ENCODE data around the gene ACOT8. TPM values are rescaled to one million over a fixed set of nuclear protein-coding genes. Genes with fewer than 3 reads are reported as not detected.

Gene ACOT8
- total and polyA plus RNA-seq, 9 of the 15 experiments (the other 6 are each of a cell fraction or from before 2014, with no cell fraction given), result 8.2 to 46.7 (median 20.7) TPM

GRCh38 chr20:45813489-45813888, 43.7 kb downstream of the ACOT8 start:
- Histone ChIP-seq H3K9me1 (ENCODE audit: control insufficient read depth, insufficient read depth, low read length) (no peaks in the 10 kb centered on the region), H2AFZ (ENCODE audit: low read depth, low read length) (no peak overlapping the region), H3K27ac (ENCODE audit: extremely low read depth, low read depth, low read length) (no peak overlapping the region), H3K9me3 (replicated peaks; ENCODE audit: control insufficient read depth, insufficient read depth, low read depth, low read length) (peaks cover 11% of the 10 kb centered on the region; the same call in 1 of the 2 replicates), H3K9ac (ENCODE audit: insufficient read depth in 1 of 2, low read depth in 2 of 2, low read length in 2 of 2) (no peak overlapping the region), H3K4me1 (replicated peaks in 1 of 2; ENCODE audit: control insufficient read depth in 2 of 2, insufficient read depth in 2 of 2, low read length in 2 of 2) (peaks cover 14 to 23% of the 10 kb centered on the region in 2 experiments), H3K36me3 (ENCODE audit: control insufficient read depth, insufficient read depth, low read length) (peaks cover 34% of the 10 kb centered on the region; the same call in 2 of the 3 replicates), H3K79me2 (ENCODE audit: control insufficient read depth, insufficient read depth, low read length) (no peaks in the 10 kb centered on the region), H3K4me3 (no peak overlapping the region), H3K4me2 (ENCODE audit: insufficient read depth, low read length) (no peak overlapping the region), H4K20me1 (replicated peaks; ENCODE audit: control insufficient read depth, insufficient read depth, low read length) (no peaks in the 10 kb centered on the region), H3K27me3 (ENCODE audit: control insufficient read depth in 2 of 2, insufficient read depth in 2 of 2, low read length in 2 of 2) (no peaks in the 10 kb centered on the region)
- DNase-seq (ENCODE audit: extremely low read depth in 1 of 4, low spot score in 3 of 4) (no peak), FAIRE-seq (no peak), ATAC-seq (no peak)
- CTCF ChIA-PET (ENCODE audit: low intra/inter-chr PET ratio), result no interaction called here
- TF ChIP-seq ETV5 (CRISPR knock-in tag; IDR thresholded peaks at IDR 0.05; ENCODE audit: low read depth), result no peak
- TF ChIP-seq MIER1 (IDR thresholded peaks at IDR 0.05; ENCODE audit: low read depth), result no peak
- TF ChIP-seq KDM2B (CRISPR knock-in tag; IDR thresholded peaks at IDR 0.05), result no peak
- TF ChIP-seq, protein P1, sequence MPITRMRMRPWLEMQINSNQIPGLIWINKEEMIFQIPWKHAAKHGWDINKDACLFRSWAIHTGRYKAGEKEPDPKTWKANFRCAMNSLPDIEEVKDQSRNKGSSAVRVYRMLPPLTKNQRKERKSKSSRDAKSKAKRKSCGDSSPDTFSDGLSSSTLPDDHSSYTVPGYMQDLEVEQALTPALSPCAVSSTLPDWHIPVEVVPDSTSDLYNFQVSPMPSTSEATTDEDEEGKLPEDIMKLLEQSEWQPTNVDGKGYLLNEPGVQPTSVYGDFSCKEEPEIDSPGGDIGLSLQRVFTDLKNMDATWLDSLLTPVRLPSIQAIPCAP (CRISPR knock-in tag; IDR thresholded peaks at IDR 0.05; ENCODE audit: borderline replicate concordance), result no peak
- intact Hi-C loops (cut with micrococcal nuclease) (no loop called here), in situ Hi-C loops (cut with MboI) (no loop called here)
- no TSS peak for BruUV-seq (replicated peaks)
- 68% methylated on average over 7 of the region's 7 CpGs for WGBS (ENCODE audit: insufficient coverage, low coverage, missing lambda C conversion rate)
- POLR2A ChIA-PET, result interaction anchor here (0.6 to 1.2 kb wide), 4 partner anchors 11 to 159 kb away, joined by 3 to 5 read pairs (median 4); partner anchors contain the start of gene SNX21

DNA sequence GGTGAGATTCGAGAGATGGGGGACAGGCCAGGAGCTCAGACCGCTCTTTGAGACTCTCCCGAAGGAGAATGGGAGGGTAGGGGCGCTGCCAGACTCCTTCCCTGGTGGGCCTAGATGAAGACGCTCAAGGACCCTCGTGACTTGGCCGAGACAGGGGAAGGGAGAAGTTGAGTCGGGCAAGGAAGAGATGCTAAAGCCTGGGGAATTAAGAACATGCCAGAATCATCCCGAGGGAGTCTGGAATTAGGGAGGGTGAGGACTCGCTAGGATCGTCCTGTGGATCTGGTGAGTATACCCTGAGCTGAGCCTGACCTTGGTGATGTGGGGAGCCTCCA, 44.2 kb downstream of the ACOT8 start:
- peaks cover 11% of the 10 kb centered on the region; the same call in 1 of the 2 replicates for H3K9me3 ChIP-seq (replicated peaks; ENCODE audit: control insufficient read depth, insufficient read depth, low read depth, low read length)
- in situ Hi-C loops (cut with MboI), result no loop called here
- intact Hi-C loops (cut with micrococcal nuclease), result no loop called here
- no peak for ATAC-seq
- no peak overlapping the region for H3K27ac ChIP-seq (ENCODE audit: extremely low read depth, low read depth, low read length)
- no peaks in the 10 kb centered on the region for H3K9me1 ChIP-seq (ENCODE audit: control insufficient read depth, insufficient read depth, low read length)
- 88% methylated on average over 11 of the region's 11 CpGs for WGBS (ENCODE audit: insufficient coverage, low coverage, missing lambda C conversion rate)
- no TSS peak for BruUV-seq (replicated peaks)
- ChIA-PET POLR2A (interaction anchor here (0.6 to 1.2 kb wide), 3 partner anchors 11 to 73 kb away, joined by 3 to 4 read pairs (median 3); partner anchors contain the start of gene SNX21), CTCF (ENCODE audit: low intra/inter-chr PET ratio) (no interaction called here)
- peaks cover 35% of the 10 kb centered on the region; the same call in 2 of the 3 replicates for H3K36me3 ChIP-seq (ENCODE audit: control insufficient read depth, insufficient read depth, low read length)
- H3K4me2 ChIP-seq (ENCODE audit: insufficient read depth, low read length), result no peak overlapping the region
- no peaks in the 10 kb centered on the region for H3K27me3 ChIP-seq (ENCODE audit: control insufficient read depth in 2 of 2, insufficient read depth in 2 of 2, low read length in 2 of 2)
- H3K4me3 ChIP-seq, result no peak overlapping the region
- H4K20me1 ChIP-seq (replicated peaks; ENCODE audit: control insufficient read depth, insufficient read depth, low read length), result no peaks in the 10 kb centered on the region
- no peaks in the 10 kb centered on the region for H3K79me2 ChIP-seq (ENCODE audit: control insufficient read depth, insufficient read depth, low read length)
- no peak for DNase-seq (ENCODE audit: extremely low read depth in 1 of 4, low spot score in 3 of 4)
- H3K9ac ChIP-seq (ENCODE audit: insufficient read depth in 1 of 2, low read depth in 2 of 2, low read length in 2 of 2), result no peak overlapping the region
- peaks cover 14 to 23% of the 10 kb centered on the region in 2 experiments for H3K4me1 ChIP-seq (replicated peaks in 1 of 2; ENCODE audit: control insufficient read depth in 2 of 2, insufficient read depth in 2 of 2, low read length in 2 of 2)
- H2AFZ ChIP-seq (ENCODE audit: low read depth, low read length), result no peak overlapping the region
- FAIRE-seq, result no peak
- TF ChIP-seq PHF20 (IDR thresholded peaks at IDR 0.05; ENCODE audit: partially characterized antibody), result no peak
- TF ChIP-seq FUS (optimal IDR thresholded peaks at IDR 0.05; ENCODE audit: low read depth, low read length), result no peak
- TF ChIP-seq ZNF239 (CRISPR knock-in tag; IDR thresholded peaks at IDR 0.05), result no peak
- no peak for TF ChIP-seq ZNF431 (CRISPR knock-in tag; IDR thresholded peaks at IDR 0.05)
- no peak for TF ChIP-seq ZBTB33 (CRISPR knock-in tag; IDR thresholded peaks at IDR 0.05)
- no peak for TF ChIP-seq KLF16 (IDR thresholded peaks at IDR 0.05)
- TF ChIP-seq CXXC5 (CRISPR knock-in tag; IDR thresholded peaks at IDR 0.05), result no peak
- TF ChIP-seq ETV6 (IDR thresholded peaks at IDR 0.05; ENCODE audit: borderline replicate concordance in 1 of 2, low read depth in 2 of 2, low read length in 1 of 2), result no peak
- TF ChIP-seq ETV6 (CRISPR knock-in tag; IDR thresholded peaks at IDR 0.05; ENCODE audit: borderline replicate concordance), result no peak

All from K562 (cell line).